Astrocyte (in vitro differentiated cells and primary cell): ENCODE results near the gene ROR2. TPM values are rescaled to one million over a fixed set of nuclear protein-coding genes. Genes with fewer than 3 reads are reported as not detected.

Source experiments
- DNase-seq: peaks from one replicate; pipeline ENCODE4 v3.0.0-alpha.2; 2010; ENCODE audit warnings: low read depth
- FAIRE-seq: peaks from 2 replicates; lab custom pipeline; 2011; peaks lifted over from hg19 to GRCh38; lab: Jason Lieb, UNC
- H2AFZ ChIP-seq: 2 replicates; pipeline ENCODE4 v1.6.0; 2012; ENCODE audit warnings: low read depth, low read length, inconsistent platforms
- H3K27ac ChIP-seq: 2 replicates; pipeline ENCODE4 v1.5.1; 2011; ENCODE audit warnings: low read depth, low read length, inconsistent platforms
- H3K27me3 ChIP-seq: 2 replicates; pipeline ENCODE4 v1.6.0; 2011; ENCODE audit warnings: low read length, inconsistent platforms; ENCODE audit not compliant: insufficient read depth
- H3K36me3 ChIP-seq: 2 replicates; pipeline ENCODE4 v1.5.1; 2011; ENCODE audit warnings: low read length, inconsistent platforms; ENCODE audit not compliant: insufficient read depth
- H3K4me1 ChIP-seq: 2 replicates; pipeline ENCODE4 v1.5.1; 2011; ENCODE audit warnings: low read length, inconsistent platforms; ENCODE audit not compliant: insufficient read depth
- H3K4me2 ChIP-seq: 2 replicates; pipeline ENCODE4 v1.6.0; 2012; ENCODE audit warnings: low read length, inconsistent platforms
- H3K4me3 ChIP-seq: 2 replicates; pipeline ENCODE4 v1.5.1; 2011; ENCODE audit warnings: low read depth, mild to moderate bottlenecking, low read length, inconsistent platforms; ENCODE audit not compliant: insufficient read depth
- H3K79me2 ChIP-seq: 2 replicates; pipeline ENCODE4 v1.6.0; 2012; ENCODE audit warnings: mild to moderate bottlenecking, low read length, inconsistent platforms; ENCODE audit not compliant: insufficient read depth
- H3K9ac ChIP-seq: 2 replicates; pipeline ENCODE4 v1.6.0; 2012; ENCODE audit warnings: mild to moderate bottlenecking, low read length, inconsistent platforms
- H3K9me3 ChIP-seq: 2 replicates; pipeline ENCODE4 v1.5.1; 2012; ENCODE audit warnings: low read depth, mild to moderate bottlenecking, low read length, inconsistent platforms; ENCODE audit not compliant: insufficient read depth
- H4K20me1 ChIP-seq: 2 replicates; pipeline ENCODE4 v1.6.0; 2012; ENCODE audit warnings: low read length, inconsistent platforms; ENCODE audit not compliant: insufficient read depth
- H3K27ac Mint-ChIP-seq: one replicate; pipeline ENCODE4 v1.8.0; 2021; ENCODE audit warnings: mild to moderate bottlenecking, mixed read lengths; ENCODE audit not compliant: unreplicated experiment
- H3K27me3 Mint-ChIP-seq: one replicate; pipeline ENCODE4 v1.8.0; 2021; ENCODE audit warnings: low read depth, mixed read lengths; ENCODE audit not compliant: unreplicated experiment
- H3K36me3 Mint-ChIP-seq: one replicate; pipeline ENCODE4 v1.8.0; 2021; ENCODE audit warnings: low read depth, mixed read lengths; ENCODE audit not compliant: unreplicated experiment
- H3K4me1 Mint-ChIP-seq: one replicate; pipeline ENCODE4 v1.8.0; 2021; ENCODE audit warnings: low read depth, mixed read lengths; ENCODE audit not compliant: unreplicated experiment
- H3K4me3 Mint-ChIP-seq: one replicate; pipeline ENCODE4 v1.8.0; 2021; ENCODE audit warnings: mild to moderate bottlenecking, moderate library complexity, mixed read lengths; ENCODE audit not compliant: unreplicated experiment
- H3K9me3 Mint-ChIP-seq: one replicate; pipeline ENCODE4 v1.8.0; 2021; ENCODE audit warnings: mild to moderate bottlenecking, mixed read lengths; ENCODE audit not compliant: unreplicated experiment
- EZH2 ChIP-seq: IDR thresholded peaks from 2 replicates; pipeline ENCODE4 v1.6.1; 2012; ENCODE audit warnings: mild to moderate bottlenecking, low read length, inconsistent platforms; ENCODE audit not compliant: insufficient read depth
- total RNA-seq: library from RNA; stranded (reverse); gene quantifications from 2 replicates; pipeline ENCODE4 v1.2.1, GENCODE V29; 2021
- TF ChIP-seq, protein P1 (sequence below): IDR thresholded peaks from 2 replicates; pipeline ENCODE4 v1.5.1; 2011; ENCODE audit warnings: low read depth, mild to moderate bottlenecking, inconsistent platforms, low read length, moderate library complexity; ENCODE audit not compliant: insufficient read depth

ROR2 gene
- total RNA-seq, 1 donor from 2014 or later = 4.9 TPM

DNA sequence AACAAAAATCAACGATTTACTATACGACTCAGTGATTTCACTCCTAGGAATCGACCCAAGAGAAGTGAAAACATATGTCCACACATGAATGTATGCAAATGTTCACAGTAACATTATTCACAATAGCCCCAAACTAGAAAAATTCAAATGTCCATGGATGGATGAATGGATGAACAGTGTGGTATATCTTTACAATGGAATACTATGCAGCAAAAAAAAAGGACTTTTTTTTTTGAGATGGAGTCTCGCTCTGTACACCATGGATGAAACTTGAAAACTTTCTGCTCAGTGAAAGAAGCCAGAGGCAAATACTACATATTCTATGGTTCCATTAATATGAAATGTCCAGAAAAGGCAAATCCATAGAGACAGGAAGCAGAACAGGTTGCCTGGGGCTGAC lies 233.8 kb downstream of the ROR2 start:
- no peak overlapping the region for H3K4me2 ChIP-seq
- H3K79me2 ChIP-seq = no peaks in the 10 kb centered on the region
- no peak overlapping the region for H2AFZ ChIP-seq
- no peak for TF ChIP-seq EZH2
- TF ChIP-seq, protein P1, sequence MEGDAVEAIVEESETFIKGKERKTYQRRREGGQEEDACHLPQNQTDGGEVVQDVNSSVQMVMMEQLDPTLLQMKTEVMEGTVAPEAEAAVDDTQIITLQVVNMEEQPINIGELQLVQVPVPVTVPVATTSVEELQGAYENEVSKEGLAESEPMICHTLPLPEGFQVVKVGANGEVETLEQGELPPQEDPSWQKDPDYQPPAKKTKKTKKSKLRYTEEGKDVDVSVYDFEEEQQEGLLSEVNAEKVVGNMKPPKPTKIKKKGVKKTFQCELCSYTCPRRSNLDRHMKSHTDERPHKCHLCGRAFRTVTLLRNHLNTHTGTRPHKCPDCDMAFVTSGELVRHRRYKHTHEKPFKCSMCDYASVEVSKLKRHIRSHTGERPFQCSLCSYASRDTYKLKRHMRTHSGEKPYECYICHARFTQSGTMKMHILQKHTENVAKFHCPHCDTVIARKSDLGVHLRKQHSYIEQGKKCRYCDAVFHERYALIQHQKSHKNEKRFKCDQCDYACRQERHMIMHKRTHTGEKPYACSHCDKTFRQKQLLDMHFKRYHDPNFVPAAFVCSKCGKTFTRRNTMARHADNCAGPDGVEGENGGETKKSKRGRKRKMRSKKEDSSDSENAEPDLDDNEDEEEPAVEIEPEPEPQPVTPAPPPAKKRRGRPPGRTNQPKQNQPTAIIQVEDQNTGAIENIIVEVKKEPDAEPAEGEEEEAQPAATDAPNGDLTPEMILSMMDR = no peak
- H3K36me3 ChIP-seq = no peaks in the 10 kb centered on the region
- peaks cover 6% of the 10 kb centered on the region for H3K4me1 Mint-ChIP-seq
- H3K27me3 Mint-ChIP-seq = peaks cover 8% of the 10 kb centered on the region
- H3K9me3 Mint-ChIP-seq = peaks cover 1% of the 10 kb centered on the region
- H3K4me3 ChIP-seq = no peak overlapping the region
- FAIRE-seq (no peak), DNase-seq (no peak)
- no peak overlapping the region for H3K27ac ChIP-seq
- H3K4me3 Mint-ChIP-seq = no peak overlapping the region
- no peaks in the 10 kb centered on the region for H4K20me1 ChIP-seq
- peaks cover 3% of the 10 kb centered on the region for H3K27me3 ChIP-seq
- H3K36me3 Mint-ChIP-seq = peaks cover 2% of the 10 kb centered on the region
- H3K9ac ChIP-seq = no peak overlapping the region
- H3K27ac Mint-ChIP-seq = no peak overlapping the region
- no peaks in the 10 kb centered on the region for H3K4me1 ChIP-seq
- no peaks in the 10 kb centered on the region for H3K9me3 ChIP-seq

DNA sequence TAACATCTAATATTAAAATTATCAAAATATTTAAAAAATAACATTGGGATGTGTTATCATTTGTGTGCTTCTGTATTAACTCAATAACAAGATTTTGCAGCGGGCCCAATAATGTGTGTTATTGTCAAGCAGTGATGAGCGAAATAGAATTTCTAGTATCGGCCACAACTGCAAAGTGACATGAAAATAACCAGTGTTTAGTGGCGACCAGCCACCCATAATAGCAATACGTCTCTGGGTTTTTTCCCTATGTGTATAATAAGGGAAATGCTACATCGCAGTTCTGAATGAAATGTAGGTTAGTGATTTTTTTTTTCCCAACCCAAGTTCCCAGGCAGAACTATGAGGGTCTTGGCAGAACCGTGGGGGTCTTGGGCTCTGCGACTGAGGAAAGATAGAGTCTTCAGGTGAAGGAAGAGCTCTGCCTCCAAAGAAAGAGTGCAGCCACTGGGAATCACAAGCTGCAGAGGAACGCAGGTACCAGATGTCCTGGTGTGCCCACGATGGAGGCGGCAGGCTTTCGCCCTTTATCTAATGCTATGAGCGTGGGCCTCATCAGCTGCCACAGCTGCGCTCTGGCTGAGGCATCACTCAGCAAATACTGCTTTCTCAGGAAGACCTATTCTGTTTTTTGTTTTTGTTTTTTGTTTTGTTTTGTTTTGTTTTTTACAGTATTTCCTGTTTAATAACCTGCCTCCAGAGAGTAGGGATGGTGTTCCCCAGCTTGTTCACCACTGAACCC lies 235.0 kb downstream of the ROR2 start:
- Histone ChIP-seq H3K9me3 (no peaks in the 10 kb centered on the region), H3K27ac (no peak overlapping the region), H4K20me1 (no peaks in the 10 kb centered on the region), H2AFZ (no peak overlapping the region), H3K4me1 (no peaks in the 10 kb centered on the region), H3K4me3 (no peak overlapping the region), H3K79me2 (no peaks in the 10 kb centered on the region), H3K36me3 (no peaks in the 10 kb centered on the region), H3K4me2 (peak overlapping the region; percentile 84), H3K9ac (no peak overlapping the region), H3K27me3 (peaks cover 3% of the 10 kb centered on the region)
- H3K36me3 Mint-ChIP-seq = peaks cover 2% of the 10 kb centered on the region
- H3K4me1 Mint-ChIP-seq = peaks cover 6% of the 10 kb centered on the region
- peaks cover 8% of the 10 kb centered on the region for H3K27me3 Mint-ChIP-seq
- H3K27ac Mint-ChIP-seq = no peak overlapping the region
- DNase-seq (no peak), FAIRE-seq (no peak)
- peaks cover 1% of the 10 kb centered on the region for H3K9me3 Mint-ChIP-seq
- no peak for TF ChIP-seq EZH2
- TF ChIP-seq, protein P1 = no peak
- no peak overlapping the region for H3K4me3 Mint-ChIP-seq
